Transverse colon (tissue), 4 donors: ENCODE data around the gene EXD3.

Source experiments
- EP300 ChIP-seq: sonication (generic); formaldehyde crosslinking; IDR thresholded peaks from one replicate; pipeline ENCODE4 v1.6.1; 2017; ENCODE audit warnings: antibody characterized with exemption, low read depth
- POLR2AphosphoS5 ChIP-seq, 3 donors: sonication (generic); formaldehyde crosslinking; IDR thresholded peaks; one replicate each; pipeline ENCODE4 v1.6.1; 2016; ENCODE audit warnings: antibody characterized with exemption in 3 of 3
- TF ChIP-seq, protein P1 (sequence below), 5 experiments: fragments of 200-600 bp in 3 of 5; fragments of 450-650 bp in 2 of 5; sonication (generic) in 3 of 5; IDR thresholded peaks; 1 replicate in 2 of 5; 2 replicates in 3 of 5; pipeline ENCODE4 v1.5.1; 2016 to 2017; ENCODE audit warnings: antibody characterized with exemption in 5 of 5, inconsistent platforms in 3 of 5, mild to moderate bottlenecking in 2 of 5, moderate library complexity in 1 of 5

GRCh38 chr9:137358126-137358525 is 64.8 kb downstream of the EXD3 start:
- TF ChIP-seq, protein P1, sequence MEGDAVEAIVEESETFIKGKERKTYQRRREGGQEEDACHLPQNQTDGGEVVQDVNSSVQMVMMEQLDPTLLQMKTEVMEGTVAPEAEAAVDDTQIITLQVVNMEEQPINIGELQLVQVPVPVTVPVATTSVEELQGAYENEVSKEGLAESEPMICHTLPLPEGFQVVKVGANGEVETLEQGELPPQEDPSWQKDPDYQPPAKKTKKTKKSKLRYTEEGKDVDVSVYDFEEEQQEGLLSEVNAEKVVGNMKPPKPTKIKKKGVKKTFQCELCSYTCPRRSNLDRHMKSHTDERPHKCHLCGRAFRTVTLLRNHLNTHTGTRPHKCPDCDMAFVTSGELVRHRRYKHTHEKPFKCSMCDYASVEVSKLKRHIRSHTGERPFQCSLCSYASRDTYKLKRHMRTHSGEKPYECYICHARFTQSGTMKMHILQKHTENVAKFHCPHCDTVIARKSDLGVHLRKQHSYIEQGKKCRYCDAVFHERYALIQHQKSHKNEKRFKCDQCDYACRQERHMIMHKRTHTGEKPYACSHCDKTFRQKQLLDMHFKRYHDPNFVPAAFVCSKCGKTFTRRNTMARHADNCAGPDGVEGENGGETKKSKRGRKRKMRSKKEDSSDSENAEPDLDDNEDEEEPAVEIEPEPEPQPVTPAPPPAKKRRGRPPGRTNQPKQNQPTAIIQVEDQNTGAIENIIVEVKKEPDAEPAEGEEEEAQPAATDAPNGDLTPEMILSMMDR (IDR thresholded peaks at IDR 0.05): no peak
- TF ChIP-seq EP300 (no peak), POLR2AphosphoS5 (IDR thresholded peaks at IDR 0.05) (no peak)
